C4-2B (cell line): Measurements from ENCODE around the gene RBMS1.

ENCODE experiments used
- ZFX ChIP-seq: fragments of 450-650 bp; IDR thresholded peaks from 2 replicates; pipeline ENCODE4 v1.6.1; 2017
- TF ChIP-seq, protein P1 (sequence below): fragments of 450-650 bp; conservative IDR thresholded peaks from 2 replicates; pipeline ENCODE4 v1.5.1; 2017; ENCODE audit warnings: mild to moderate bottlenecking

DNA sequence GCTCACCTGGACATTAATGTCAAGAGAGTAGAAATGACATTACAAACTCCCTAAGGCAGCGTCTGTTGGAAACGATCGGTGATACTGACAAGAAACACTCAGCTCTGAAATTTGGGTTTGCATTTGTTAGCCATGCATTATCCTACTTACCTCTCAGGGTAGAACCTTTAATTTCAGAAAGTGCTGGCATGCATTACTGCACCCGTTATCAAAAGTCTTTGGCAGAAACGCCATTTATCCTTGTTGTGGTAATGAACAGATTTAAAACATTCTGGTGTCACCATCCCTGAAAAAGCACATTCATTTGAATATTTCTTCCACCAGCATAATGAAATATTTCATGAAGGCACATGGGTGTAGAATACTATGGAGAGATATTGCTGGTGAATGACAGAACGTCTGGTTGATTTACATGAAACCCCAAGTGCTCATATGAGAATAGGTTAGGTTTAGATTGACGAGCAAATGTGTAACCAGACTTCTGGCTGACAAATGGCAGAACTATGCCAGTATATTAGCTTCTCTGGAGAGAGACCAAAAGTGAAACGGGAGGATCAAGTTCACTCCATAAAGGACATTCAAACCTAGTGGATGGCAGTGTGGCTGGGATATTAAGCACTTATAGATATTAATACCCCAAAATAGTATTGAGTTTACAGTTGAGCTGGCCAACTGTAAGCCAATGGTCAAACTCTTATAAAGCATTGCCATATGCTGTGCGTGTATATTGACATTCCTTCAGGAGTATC is 240.0 kb downstream of the RBMS1 start:
- TF ChIP-seq, protein P1, sequence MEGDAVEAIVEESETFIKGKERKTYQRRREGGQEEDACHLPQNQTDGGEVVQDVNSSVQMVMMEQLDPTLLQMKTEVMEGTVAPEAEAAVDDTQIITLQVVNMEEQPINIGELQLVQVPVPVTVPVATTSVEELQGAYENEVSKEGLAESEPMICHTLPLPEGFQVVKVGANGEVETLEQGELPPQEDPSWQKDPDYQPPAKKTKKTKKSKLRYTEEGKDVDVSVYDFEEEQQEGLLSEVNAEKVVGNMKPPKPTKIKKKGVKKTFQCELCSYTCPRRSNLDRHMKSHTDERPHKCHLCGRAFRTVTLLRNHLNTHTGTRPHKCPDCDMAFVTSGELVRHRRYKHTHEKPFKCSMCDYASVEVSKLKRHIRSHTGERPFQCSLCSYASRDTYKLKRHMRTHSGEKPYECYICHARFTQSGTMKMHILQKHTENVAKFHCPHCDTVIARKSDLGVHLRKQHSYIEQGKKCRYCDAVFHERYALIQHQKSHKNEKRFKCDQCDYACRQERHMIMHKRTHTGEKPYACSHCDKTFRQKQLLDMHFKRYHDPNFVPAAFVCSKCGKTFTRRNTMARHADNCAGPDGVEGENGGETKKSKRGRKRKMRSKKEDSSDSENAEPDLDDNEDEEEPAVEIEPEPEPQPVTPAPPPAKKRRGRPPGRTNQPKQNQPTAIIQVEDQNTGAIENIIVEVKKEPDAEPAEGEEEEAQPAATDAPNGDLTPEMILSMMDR = no peak
- TF ChIP-seq ZFX = no peak
